ENCODE data around the gene TAF11L4.

DNA sequence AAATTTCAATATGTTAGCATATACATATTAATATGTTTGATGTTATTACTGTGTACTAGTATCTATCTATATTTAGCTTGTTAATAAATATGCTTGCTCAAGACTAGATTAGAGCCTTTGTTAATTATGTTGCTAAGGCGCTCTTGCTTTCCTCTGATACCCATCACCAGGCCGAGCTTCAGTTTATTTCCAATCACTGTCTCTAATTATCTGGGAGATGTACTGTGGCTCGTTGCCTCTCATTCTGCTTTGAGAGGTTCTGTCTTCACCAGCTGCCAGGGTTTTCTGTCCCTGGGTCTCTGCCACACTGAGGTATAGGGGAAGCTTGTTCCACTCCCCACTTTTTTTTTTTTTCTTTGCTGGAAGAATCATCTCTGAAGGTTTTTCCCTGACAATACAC, 44.6 kb upstream of the TAF11L4 start:
- TF ChIP-seq, protein P1, sequence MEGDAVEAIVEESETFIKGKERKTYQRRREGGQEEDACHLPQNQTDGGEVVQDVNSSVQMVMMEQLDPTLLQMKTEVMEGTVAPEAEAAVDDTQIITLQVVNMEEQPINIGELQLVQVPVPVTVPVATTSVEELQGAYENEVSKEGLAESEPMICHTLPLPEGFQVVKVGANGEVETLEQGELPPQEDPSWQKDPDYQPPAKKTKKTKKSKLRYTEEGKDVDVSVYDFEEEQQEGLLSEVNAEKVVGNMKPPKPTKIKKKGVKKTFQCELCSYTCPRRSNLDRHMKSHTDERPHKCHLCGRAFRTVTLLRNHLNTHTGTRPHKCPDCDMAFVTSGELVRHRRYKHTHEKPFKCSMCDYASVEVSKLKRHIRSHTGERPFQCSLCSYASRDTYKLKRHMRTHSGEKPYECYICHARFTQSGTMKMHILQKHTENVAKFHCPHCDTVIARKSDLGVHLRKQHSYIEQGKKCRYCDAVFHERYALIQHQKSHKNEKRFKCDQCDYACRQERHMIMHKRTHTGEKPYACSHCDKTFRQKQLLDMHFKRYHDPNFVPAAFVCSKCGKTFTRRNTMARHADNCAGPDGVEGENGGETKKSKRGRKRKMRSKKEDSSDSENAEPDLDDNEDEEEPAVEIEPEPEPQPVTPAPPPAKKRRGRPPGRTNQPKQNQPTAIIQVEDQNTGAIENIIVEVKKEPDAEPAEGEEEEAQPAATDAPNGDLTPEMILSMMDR (IDR thresholded peaks at IDR 0.05; ENCODE audit: insufficient read depth, low read depth, low read length) = no peak
- TF ChIP-seq EZH2 (IDR thresholded peaks at IDR 0.05; ENCODE audit: insufficient read depth, low read length) = no peak

Measured in astrocyte (in vitro differentiated cells and primary cell).